GM10266 (cell line): ENCODE results near the gene CCNT1.
A peak's percentile ranks its signal among the peaks of the same experiment; 100 is the strongest.

ENCODE experiments used
- DNase-seq: peaks from one replicate; pipeline ENCODE4 v3.0.0; 2012; ENCODE audit errors: extremely low spot score
- TF ChIP-seq, protein P1 (sequence below): IDR thresholded peaks from 2 replicates; pipeline ENCODE4 v1.5.1; 2012; ENCODE audit warnings: mild to moderate bottlenecking, low read depth; ENCODE audit not compliant: control insufficient read depth, insufficient read depth; ENCODE audit errors: missing control alignments

CCNT1 gene

DNA sequence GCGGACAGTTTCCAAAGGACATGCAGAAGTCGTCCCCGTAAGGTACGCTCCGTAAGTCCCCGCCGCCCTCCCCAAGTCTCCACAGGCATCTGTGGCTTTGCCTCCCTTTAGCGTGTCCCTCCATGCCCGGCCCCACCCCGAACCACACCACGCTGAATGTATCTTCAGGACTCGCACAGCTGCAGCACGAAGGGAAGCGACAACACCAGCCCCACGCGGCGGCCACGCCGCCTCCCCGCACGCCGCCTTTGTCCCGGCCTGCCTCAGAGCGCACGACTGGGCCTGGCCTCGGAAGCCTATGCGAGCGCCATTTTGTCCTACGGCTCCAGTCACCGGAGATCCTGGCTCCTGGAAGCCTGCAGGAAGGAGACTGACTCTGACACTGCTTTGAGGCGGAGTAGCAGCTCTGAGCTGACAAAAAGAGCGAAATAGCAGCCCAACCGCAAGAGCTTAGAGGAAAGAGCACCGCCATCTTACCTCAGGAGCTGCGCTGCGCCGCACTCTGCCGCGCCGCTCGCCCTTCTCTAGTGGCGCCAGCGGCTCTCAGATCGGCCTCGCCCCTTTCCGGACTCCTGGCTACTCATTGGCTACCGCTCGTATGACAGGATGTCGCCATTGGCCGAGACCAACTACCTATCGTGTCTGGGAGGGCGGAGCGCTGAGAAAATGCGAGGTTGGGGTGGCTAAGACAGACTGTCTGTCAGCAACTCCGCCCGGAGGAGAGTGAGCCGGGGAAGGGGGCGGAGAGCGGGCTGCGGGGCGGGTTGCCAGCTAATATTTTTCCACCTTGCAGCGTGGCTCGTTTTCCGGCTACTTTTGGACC lies 34.6 kb downstream of the CCNT1 start, which contains the start of gene KANSL2:
TSS of gene KANSL2 (minus strand) at position 529 of the 823 bp plus-strand sequence. CDS start 606 bp downstream, outside the sequence.
- TF ChIP-seq, protein P1, sequence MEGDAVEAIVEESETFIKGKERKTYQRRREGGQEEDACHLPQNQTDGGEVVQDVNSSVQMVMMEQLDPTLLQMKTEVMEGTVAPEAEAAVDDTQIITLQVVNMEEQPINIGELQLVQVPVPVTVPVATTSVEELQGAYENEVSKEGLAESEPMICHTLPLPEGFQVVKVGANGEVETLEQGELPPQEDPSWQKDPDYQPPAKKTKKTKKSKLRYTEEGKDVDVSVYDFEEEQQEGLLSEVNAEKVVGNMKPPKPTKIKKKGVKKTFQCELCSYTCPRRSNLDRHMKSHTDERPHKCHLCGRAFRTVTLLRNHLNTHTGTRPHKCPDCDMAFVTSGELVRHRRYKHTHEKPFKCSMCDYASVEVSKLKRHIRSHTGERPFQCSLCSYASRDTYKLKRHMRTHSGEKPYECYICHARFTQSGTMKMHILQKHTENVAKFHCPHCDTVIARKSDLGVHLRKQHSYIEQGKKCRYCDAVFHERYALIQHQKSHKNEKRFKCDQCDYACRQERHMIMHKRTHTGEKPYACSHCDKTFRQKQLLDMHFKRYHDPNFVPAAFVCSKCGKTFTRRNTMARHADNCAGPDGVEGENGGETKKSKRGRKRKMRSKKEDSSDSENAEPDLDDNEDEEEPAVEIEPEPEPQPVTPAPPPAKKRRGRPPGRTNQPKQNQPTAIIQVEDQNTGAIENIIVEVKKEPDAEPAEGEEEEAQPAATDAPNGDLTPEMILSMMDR, result no peak
- peak; percentile 96 for DNase-seq

DNA sequence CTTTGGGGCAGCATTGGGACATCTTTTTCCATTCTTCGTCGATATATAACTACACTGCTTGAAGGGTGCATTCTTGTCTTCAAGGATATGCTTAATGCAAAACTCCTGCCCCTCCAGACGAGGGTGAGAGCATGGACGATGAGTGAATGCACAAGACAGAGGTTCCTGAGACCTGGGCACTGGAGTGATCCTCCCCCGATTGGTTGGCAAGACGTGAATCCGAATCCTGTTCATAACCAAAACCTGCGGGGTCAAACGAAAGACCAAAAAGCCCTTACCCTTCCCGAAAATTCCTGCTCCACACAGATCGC lies 35.2 kb downstream of the CCNT1 start:
- no peak for DNase-seq
- TF ChIP-seq, protein P1, result no peak

DNA sequence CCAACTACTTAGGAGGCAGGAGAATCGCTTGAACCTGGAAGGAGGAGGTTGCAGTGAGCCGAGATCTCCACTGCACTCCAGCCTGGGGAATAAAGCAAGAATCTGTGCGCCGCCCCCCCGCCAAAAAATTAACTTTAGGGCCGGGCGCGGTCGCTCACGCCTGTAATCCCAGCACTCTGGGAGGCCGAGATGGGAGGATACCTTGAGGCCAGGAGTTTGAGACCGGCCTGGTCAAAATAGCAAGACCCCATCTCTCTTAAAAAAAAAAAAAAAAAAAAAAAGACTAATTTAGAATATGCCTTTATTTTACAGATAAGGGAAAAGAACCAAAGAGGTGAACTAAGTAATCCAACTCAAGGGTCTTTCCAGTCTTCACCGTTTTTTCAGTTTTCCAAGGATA lies 35.6 kb downstream of the CCNT1 start:
- DNase-seq, result no peak
- TF ChIP-seq, protein P1, result no peak

DNA sequence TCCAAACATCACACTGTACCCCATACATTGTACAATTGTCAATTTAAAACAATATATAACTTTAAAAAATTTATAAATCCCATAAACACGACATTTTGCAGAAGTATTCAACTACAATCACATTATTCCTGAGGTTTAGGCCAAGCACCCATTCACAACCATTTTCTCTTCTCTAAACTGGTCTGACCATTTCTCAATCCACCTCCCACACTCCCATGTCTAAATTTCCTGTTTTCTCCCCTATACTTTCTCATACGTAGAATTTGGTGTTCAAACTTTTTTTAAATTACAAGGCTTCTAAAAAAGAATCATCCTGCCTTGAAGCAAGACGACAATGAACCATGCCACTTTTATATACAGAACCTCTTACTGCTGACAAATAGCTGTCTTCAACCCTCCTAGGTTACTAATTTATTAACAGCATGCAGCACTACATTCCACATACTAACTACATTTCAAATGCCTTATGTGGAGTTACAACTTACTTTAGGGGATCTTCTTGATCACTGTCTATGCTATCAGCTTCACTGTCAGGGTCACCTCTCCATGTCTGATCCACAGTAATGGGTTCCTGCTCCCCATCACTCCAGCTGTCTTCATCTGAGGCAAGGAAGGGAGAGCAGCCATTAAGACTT lies 37.8 kb downstream of the CCNT1 start:
- TF ChIP-seq, protein P1, result no peak

DNA sequence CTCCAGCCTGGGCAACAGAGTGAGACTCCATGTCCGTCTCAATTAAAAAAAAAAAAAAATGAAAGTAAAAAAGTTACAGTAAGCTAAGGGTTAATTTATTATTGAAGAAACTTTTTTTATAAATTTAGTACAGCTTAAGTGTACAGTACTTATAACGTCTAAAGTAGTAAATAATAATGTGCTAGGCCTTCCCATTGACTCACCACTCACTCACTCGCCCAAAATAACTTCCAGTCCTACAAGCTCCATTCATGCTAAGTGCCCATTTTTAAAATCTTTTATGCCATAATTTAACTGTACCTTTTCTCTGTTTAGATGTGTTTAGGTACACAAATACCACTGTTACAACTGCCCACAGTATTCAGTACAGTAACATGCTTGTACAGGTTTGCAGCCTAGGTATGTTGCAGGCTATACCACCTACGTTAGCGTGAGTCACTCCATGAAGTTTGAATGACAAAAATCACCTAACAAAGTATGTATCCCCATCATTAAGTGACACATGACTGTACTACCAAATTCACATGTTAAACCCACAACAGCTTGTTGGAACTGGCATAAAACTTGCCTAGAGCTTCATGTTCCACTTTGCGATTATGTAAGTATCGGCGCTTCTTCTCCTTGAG lies 45.2 kb downstream of the CCNT1 start:
- TF ChIP-seq, protein P1, result no peak
- no peak for DNase-seq

More for the DNA sequence above, 37.8 kb downstream of the CCNT1 start:
- DNase-seq, result no peak

DNA sequence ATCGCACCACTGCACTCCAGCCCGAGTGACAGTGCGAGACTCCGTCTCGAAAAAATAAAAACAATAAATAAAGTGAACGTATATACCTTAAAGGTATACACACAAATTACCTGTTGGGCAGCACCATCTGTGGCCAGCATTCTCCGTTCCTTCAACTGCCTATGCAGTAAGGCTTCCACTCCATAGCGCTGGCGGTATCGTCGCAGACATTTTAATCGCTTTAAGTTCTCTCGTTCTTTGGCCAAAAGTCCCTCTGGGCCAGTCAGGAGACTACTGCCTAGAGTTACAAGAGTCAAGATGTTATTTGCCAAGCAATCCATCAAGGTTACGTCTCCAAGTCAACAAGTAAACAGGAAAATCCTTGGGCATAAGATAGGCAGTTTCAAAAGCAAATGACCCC lies 47.5 kb downstream of the CCNT1 start:
- TF ChIP-seq, protein P1, result no peak
- no peak for DNase-seq
